Cortex of kidney (tissue), 1 donor: ENCODE data around the gene CAPN11.
A peak's percentile ranks its signal among the peaks of the same experiment; 100 is the strongest.

Source experiments
- DNase-seq: peaks from one replicate; lab custom pipeline; 2025; lab: John Stamatoyannopoulos, UW

CAPN11 gene

GRCh38 chr6:44214307-44214706, 55.7 kb downstream of the CAPN11 start:
- no peak for DNase-seq

- no peak for DNase-seq
These were observed 58.2 kb downstream of the CAPN11 start, which contains the start of gene MYMX for GRCh38 chr6:44216677-44217331. Gene MYMX (plus strand): TSS chr6:44216926. CDS start chr6:44217472, 546 bp downstream.

- no peak for DNase-seq
These were observed 58.9 kb downstream of the CAPN11 start for GRCh38 chr6:44217332-44218143.

GRCh38 chr6:44219053-44219814, 60.6 kb downstream of the CAPN11 start:
- DNase-seq = peak; percentile 33

- no peak for DNase-seq
These were observed 61.5 kb downstream of the CAPN11 start for GRCh38 chr6:44219815-44220784.

- no peak for DNase-seq
These were observed 62.3 kb downstream of the CAPN11 start for GRCh38 chr6:44220913-44221290.

- peak; percentile 12 for DNase-seq
These were observed 62.8 kb downstream of the CAPN11 start for GRCh38 chr6:44221291-44221960.

GRCh38 chr6:44221961-44222335, 63.3 kb downstream of the CAPN11 start:
- no peak for DNase-seq

GRCh38 chr6:44222486-44223318, 64.1 kb downstream of the CAPN11 start:
- no peak for DNase-seq

GRCh38 chr6:44223319-44224028, 64.9 kb downstream of the CAPN11 start, which contains the start of gene SLC29A1:
Gene SLC29A1 (plus strand): TSS chr6:44223595. CDS start chr6:44227314, 3,719 bp downstream.
- DNase-seq = no peak

- DNase-seq = no peak
These were observed 65.7 kb downstream of the CAPN11 start for GRCh38 chr6:44224029-44224964.

- DNase-seq = no peak
These were observed 66.3 kb downstream of the CAPN11 start for GRCh38 chr6:44224965-44225305.

- no peak for DNase-seq
These were observed 67.1 kb downstream of the CAPN11 start for GRCh38 chr6:44225579-44226325.

- no peak for DNase-seq
These were observed 67.9 kb downstream of the CAPN11 start for GRCh38 chr6:44226368-44227147.

- no peak for DNase-seq
These were observed 68.7 kb downstream of the CAPN11 start for GRCh38 chr6:44227148-44227793.

GRCh38 chr6:44228031-44228430, 69.4 kb downstream of the CAPN11 start:
- DNase-seq = no peak
